Thyroid gland (tissue), 4 donors: ENCODE results near the gene RPN2. TPM values are rescaled to one million over a fixed set of nuclear protein-coding genes. Genes with fewer than 3 reads are reported as not detected.
A peak's percentile ranks its signal among the peaks of the same experiment; 100 is the strongest.

Experiments
- DNase-seq, 2 donors: peaks; one replicate each; pipeline ENCODE4 v3.0.0-alpha.2; 2019
- H3K27ac ChIP-seq, 3 donors: fragments of 200-600 bp; sonication (generic); 1 replicate in 2 of 3; 2 replicates in 1 of 3; pipeline ENCODE4 v1.5.1; 2016 to 2019; ENCODE audit warnings: mild to moderate bottlenecking in 1 of 3, moderate library complexity in 1 of 3
- H3K27me3 ChIP-seq: fragments of 200-600 bp; sonication (generic); one replicate; pipeline ENCODE4 v1.5.1; 2019
- H3K36me3 ChIP-seq, 2 donors: fragments of 200-600 bp; sonication (generic); one replicate each; pipeline ENCODE4 v1.5.1; 2016 to 2019
- H3K4me1 ChIP-seq, 2 donors: fragments of 200-600 bp; sonication (generic); one replicate each; pipeline ENCODE4 v1.5.1; 2017 to 2019
- H3K4me3 ChIP-seq, 3 donors: fragments of 200-600 bp; sonication (generic); replicated peaks in 1 of 3; 1 replicate in 2 of 3; 2 replicates in 1 of 3; pipeline ENCODE4 v1.5.1; 2016; ENCODE audit warnings: mild to moderate bottlenecking in 1 of 3
- H3K9me3 ChIP-seq: fragments of 200-600 bp; sonication (generic); one replicate; pipeline ENCODE4 v1.5.1; 2017
- POLR2A ChIP-seq, 2 donors: fragments of 450-650 bp; IDR thresholded peaks; one replicate each; pipeline ENCODE4 v1.6.1; 2017; ENCODE audit warnings: antibody characterized with exemption in 2 of 2, mild to moderate bottlenecking in 2 of 2, moderate library complexity in 1 of 2
- WGBS, 2 donors: methylation state at CpG; one replicate each; pipeline ENCODE4 v1.1.5; 2017; 5-methylcytosine and 5-hydroxymethylcytosine counted together
- intact Hi-C: fragments of 100-400 bp; cut with DNase I; formaldehyde crosslinking; loops from one replicate; pipeline ENCODE4 v1.15.1; 2023
- total RNA-seq, 4 donors: library from RNA; depleted of rRNA; stranded (reverse); fragments of >200 nt; gene quantifications; one replicate each; pipeline ENCODE4 v1.2.3, GENCODE V29; 2016
- TF ChIP-seq, protein P1 (sequence below), 6 experiments: fragments of 200-600 bp in 3 of 6; fragments of 450-650 bp in 3 of 6; sonication (generic) in 3 of 6; IDR thresholded peaks; one replicate each; pipeline ENCODE4 v1.5.1; 2016 to 2019; ENCODE audit warnings: antibody characterized with exemption in 6 of 6, mild to moderate bottlenecking in 2 of 6, inconsistent platforms in 1 of 6, moderate library complexity in 1 of 6

The RPN2 gene
- total RNA-seq, 4 donors from 2014 or later: 175 to 342 (median 296) TPM

- no peak for TF ChIP-seq POLR2A (IDR thresholded peaks at IDR 0.05)
- TF ChIP-seq, protein P1, sequence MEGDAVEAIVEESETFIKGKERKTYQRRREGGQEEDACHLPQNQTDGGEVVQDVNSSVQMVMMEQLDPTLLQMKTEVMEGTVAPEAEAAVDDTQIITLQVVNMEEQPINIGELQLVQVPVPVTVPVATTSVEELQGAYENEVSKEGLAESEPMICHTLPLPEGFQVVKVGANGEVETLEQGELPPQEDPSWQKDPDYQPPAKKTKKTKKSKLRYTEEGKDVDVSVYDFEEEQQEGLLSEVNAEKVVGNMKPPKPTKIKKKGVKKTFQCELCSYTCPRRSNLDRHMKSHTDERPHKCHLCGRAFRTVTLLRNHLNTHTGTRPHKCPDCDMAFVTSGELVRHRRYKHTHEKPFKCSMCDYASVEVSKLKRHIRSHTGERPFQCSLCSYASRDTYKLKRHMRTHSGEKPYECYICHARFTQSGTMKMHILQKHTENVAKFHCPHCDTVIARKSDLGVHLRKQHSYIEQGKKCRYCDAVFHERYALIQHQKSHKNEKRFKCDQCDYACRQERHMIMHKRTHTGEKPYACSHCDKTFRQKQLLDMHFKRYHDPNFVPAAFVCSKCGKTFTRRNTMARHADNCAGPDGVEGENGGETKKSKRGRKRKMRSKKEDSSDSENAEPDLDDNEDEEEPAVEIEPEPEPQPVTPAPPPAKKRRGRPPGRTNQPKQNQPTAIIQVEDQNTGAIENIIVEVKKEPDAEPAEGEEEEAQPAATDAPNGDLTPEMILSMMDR (IDR thresholded peaks at IDR 0.05): no peak
- Histone ChIP-seq H3K27me3 (no peaks in the 10 kb centered on the region), H3K4me1 (peaks cover 12 to 19% of the 10 kb centered on the region in 2 donors), H3K9me3 (no peaks in the 10 kb centered on the region), H3K27ac (no peak overlapping the region), H3K4me3 (no peak overlapping the region), H3K36me3 (no peaks in the 10 kb centered on the region)
- intact Hi-C loops: no loop called here
- no peak for DNase-seq
- 59 to 76% methylated on average over 6 of the region's 6 CpGs for WGBS, 2 donors
Measured at GRCh38 chr20:37154684-37155298, 24.3 kb upstream of the RPN2 start.

DNA sequence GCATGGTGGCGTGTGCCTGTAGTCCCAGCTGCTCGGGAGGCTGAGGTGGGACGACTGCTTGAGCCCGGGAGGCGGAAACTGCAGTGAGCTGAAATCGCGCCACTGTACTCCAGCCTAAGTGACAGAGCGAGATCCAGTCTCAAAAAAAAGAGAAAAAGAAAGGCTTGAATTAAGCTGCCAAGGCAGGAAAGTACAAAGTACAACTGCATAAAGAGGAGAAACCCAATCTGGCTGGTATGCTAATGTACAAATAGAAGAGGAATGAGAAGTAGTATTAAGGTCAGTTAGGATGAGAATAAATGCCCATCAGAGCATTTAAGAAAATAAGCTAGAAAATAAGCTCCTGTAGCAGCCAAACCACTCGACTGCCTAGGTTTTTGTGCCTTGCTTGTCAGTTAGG lies 23.1 kb upstream of the RPN2 start:
- Histone ChIP-seq H3K4me3 (no peak overlapping the region), H3K36me3 (no peaks in the 10 kb centered on the region), H3K27me3 (no peaks in the 10 kb centered on the region), H3K9me3 (no peaks in the 10 kb centered on the region), H3K27ac (no peak overlapping the region), H3K4me1 (peaks cover 19 to 31% of the 10 kb centered on the region in 2 donors)
- DNase-seq: no peak
- TF ChIP-seq, protein P1 (IDR thresholded peaks at IDR 0.05): no peak
- TF ChIP-seq POLR2A (IDR thresholded peaks at IDR 0.05): no peak
- 86 to 95% methylated on average over 9 of the region's 9 CpGs for WGBS, 2 donors
- intact Hi-C loops: no loop called here

DNA sequence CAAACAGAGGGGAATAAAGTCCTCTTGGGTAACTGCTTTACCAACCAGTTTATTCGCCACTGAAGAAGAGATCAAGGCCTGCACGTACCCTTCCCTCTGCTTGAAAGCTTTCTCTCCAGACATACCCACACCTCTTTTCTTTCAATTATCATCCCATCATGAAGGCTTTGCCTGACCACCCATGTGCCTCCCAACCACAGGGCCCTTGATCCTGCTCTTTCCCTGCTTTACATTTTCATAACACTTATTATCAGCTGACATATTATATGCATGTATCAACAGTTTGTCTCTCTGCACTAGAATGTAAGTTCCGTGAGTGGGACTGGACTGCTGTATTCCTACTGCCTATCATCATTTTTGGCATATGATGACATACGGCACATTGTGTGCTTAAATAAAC lies 20.9 kb upstream of the RPN2 start:
- no peaks in the 10 kb centered on the region for H3K27me3 ChIP-seq
- peak overlapping the region; percentile 31 to 80 (median 34) for H3K27ac ChIP-seq
- DNase-seq: no peak
- no peak overlapping the region for H3K4me3 ChIP-seq
- H3K4me1 ChIP-seq: peaks cover 19 to 38% of the 10 kb centered on the region in 2 donors
- H3K36me3 ChIP-seq: no peaks in the 10 kb centered on the region
- 69 to 77% methylated on average over 4 of the region's 4 CpGs for WGBS, 2 donors
- no peaks in the 10 kb centered on the region for H3K9me3 ChIP-seq
- TF ChIP-seq POLR2A (IDR thresholded peaks at IDR 0.05): no peak
- TF ChIP-seq, protein P1 (IDR thresholded peaks at IDR 0.05): no peak
- intact Hi-C loops: no loop called here

DNA sequence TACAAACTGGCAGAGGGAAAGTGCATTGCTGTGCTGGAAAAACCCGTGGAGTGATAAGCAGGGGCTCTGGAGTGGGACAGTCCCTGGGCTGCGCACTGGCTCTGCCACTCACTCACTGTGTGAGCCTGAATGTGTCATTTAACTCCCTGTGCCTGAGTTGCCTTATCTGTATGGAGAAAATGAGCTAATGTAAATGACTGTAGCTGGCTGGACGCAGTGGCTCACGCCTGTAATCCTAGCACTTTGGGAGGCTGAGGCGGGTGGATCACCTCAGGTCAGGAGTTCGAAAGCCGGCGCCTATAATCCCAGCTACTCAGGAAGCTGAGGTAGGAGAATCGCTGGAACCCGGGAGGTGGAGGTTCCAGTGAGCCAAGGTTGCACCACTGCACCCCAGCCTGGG lies 18.4 kb upstream of the RPN2 start:
- Histone ChIP-seq H3K9me3 (no peaks in the 10 kb centered on the region), H3K27ac (peak overlapping the region in 1 of 3 donors; percentile 80), H3K4me1 (peaks cover 19 to 38% of the 10 kb centered on the region in 2 donors), H3K27me3 (no peaks in the 10 kb centered on the region), H3K4me3 (no peak overlapping the region), H3K36me3 (no peaks in the 10 kb centered on the region)
- TF ChIP-seq POLR2A (IDR thresholded peaks at IDR 0.05): no peak
- TF ChIP-seq, protein P1 (IDR thresholded peaks at IDR 0.05): no peak
- peak; percentile 14 to 39 for DNase-seq
- WGBS, 2 donors: 80 to 85% methylated on average over 10 of the region's 10 CpGs
- intact Hi-C loops: no loop called here

DNA sequence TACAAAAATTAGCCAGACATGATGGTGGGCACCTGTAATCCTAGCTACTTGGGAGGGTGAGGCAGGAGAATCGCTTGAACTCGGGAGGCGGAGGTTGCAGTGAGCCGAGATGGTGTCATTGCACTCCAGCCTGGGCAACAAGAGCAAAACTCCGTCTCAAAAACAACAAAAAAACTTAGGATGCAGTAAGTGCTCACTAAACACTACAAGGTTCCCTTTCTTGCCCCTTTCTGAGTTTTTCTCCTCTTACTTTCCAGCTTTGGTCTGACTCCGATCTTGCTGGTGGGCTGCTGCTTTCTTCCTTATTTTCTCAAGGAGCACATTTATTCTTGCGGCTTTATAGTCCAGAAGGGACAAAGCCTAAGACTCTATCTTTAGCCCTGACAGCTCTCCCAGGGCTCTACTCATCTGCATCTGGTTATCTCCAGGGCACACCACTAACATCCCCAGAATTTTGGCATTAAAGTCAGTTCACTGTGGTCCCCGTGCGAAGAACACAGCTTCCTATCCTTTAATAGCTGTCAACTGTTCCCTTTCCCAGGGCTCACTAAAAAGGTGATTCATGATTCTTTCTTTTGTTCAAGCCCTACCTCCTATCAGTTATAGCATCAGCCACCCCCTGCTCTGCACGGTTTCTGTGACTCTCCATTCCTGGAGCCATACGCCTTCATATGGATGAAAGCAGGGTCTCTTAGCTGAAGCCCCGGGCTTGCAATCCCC lies 17.1 kb upstream of the RPN2 start:
- no peaks in the 10 kb centered on the region for H3K9me3 ChIP-seq
- no peak overlapping the region for H3K4me3 ChIP-seq
- intact Hi-C loops: no loop called here
- no peak overlapping the region for H3K27ac ChIP-seq
- 73 to 80% methylated on average over 12 of the region's 12 CpGs for WGBS, 2 donors
- DNase-seq: no peak
- H3K4me1 ChIP-seq: peaks cover 19 to 38% of the 10 kb centered on the region in 2 donors
- H3K36me3 ChIP-seq: no peaks in the 10 kb centered on the region
- H3K27me3 ChIP-seq: no peaks in the 10 kb centered on the region
- TF ChIP-seq, protein P1 (IDR thresholded peaks at IDR 0.05): no peak
- TF ChIP-seq POLR2A (IDR thresholded peaks at IDR 0.05): no peak
